GM23248 (cell line): ENCODE measurements around the gene IDI2. TPM values are rescaled to one million over a fixed set of nuclear protein-coding genes. Genes with fewer than 3 reads are reported as not detected.

Experiments
- DNase-seq: peaks from one replicate; pipeline ENCODE4 v3.0.0-alpha.2; 2015
- H2AFZ ChIP-seq: fragments of 200-600 bp; sonication (generic); 2 replicates; pipeline ENCODE4 v1.6.1; 2016; ENCODE audit warnings: antibody characterized with exemption
- H3F3A ChIP-seq: fragments of 200-600 bp; sonication (generic); 2 replicates; pipeline ENCODE4 v1.6.1; 2016; ENCODE audit warnings: mild to moderate bottlenecking, antibody characterized with exemption, mixed run types; ENCODE audit not compliant: insufficient read depth
- H3K27ac ChIP-seq: fragments of 200-600 bp; sonication (generic); 2 replicates; pipeline ENCODE4 v1.5.1; 2016; ENCODE audit warnings: mild to moderate bottlenecking
- H3K27me3 ChIP-seq: fragments of 200-600 bp; sonication (generic); replicated peaks from 2 replicates; pipeline ENCODE4 v1.6.1; 2016; ENCODE audit warnings: mild to moderate bottlenecking; ENCODE audit not compliant: insufficient read depth
- H3K36me3 ChIP-seq: fragments of 200-600 bp; sonication (generic); 2 replicates; pipeline ENCODE4 v1.6.1; 2016; ENCODE audit warnings: low read depth, mild to moderate bottlenecking
- H3K4me1 ChIP-seq: fragments of 200-600 bp; sonication (generic); 2 replicates; pipeline ENCODE4 v1.6.1; 2016; ENCODE audit warnings: mild to moderate bottlenecking; ENCODE audit not compliant: insufficient read depth
- H3K4me2 ChIP-seq: fragments of 200-600 bp; sonication (generic); one replicate; pipeline ENCODE4 v1.6.1; 2016; ENCODE audit warnings: mild to moderate bottlenecking; ENCODE audit not compliant: unreplicated experiment
- H3K4me3 ChIP-seq: fragments of 200-600 bp; sonication (generic); 2 replicates; pipeline ENCODE4 v1.5.1; 2016; ENCODE audit warnings: mild to moderate bottlenecking
- H3K79me2 ChIP-seq: fragments of 200-600 bp; sonication (generic); 2 replicates; pipeline ENCODE4 v1.6.1; 2016; ENCODE audit warnings: mild to moderate bottlenecking; ENCODE audit not compliant: insufficient read depth
- H3K9ac ChIP-seq: fragments of 200-600 bp; sonication (generic); 2 replicates; pipeline ENCODE4 v1.6.1; 2016; ENCODE audit warnings: mild to moderate bottlenecking
- H3K9me2 ChIP-seq: fragments of 200-600 bp; sonication (generic); 2 replicates; pipeline ENCODE4 v1.6.1; 2016; ENCODE audit warnings: mixed run types, mild to moderate bottlenecking, moderate library complexity; ENCODE audit not compliant: insufficient read depth
- H3K9me3 ChIP-seq: fragments of 200-600 bp; sonication (generic); one replicate; pipeline ENCODE4 v1.6.1; 2017; ENCODE audit warnings: low read depth
- H4K20me1 ChIP-seq: fragments of 200-600 bp; sonication (generic); 2 replicates; pipeline ENCODE4 v1.6.0; 2016; ENCODE audit not compliant: insufficient read depth
- EZH2 ChIP-seq: fragments of 200-600 bp; sonication (generic); IDR thresholded peaks from 2 replicates; pipeline ENCODE4 v1.6.1; 2018; ENCODE audit warnings: antibody characterized with exemption, mild to moderate bottlenecking; ENCODE audit not compliant: insufficient read depth, poor library complexity, severe bottlenecking
- EZH2phosphoT487 ChIP-seq: fragments of 200-600 bp; sonication (generic); IDR thresholded peaks from 2 replicates; pipeline ENCODE4 v1.6.1; 2018; ENCODE audit warnings: antibody characterized with exemption, moderate library complexity, mild to moderate bottlenecking, low read depth; ENCODE audit not compliant: insufficient read depth
- WGBS, 2 experiments: methylation state at CpG; one replicate each; pipeline ENCODE4 v1.1.6; 2015 to 2017; ENCODE audit warnings: low lambda C conversion rate in 2 of 2, low coverage in 1 of 2; ENCODE audit errors: missing lambda C conversion rate in 2 of 2; 5-methylcytosine and 5-hydroxymethylcytosine counted together
- in situ Hi-C: fragments of 300-500 bp; cut with MboI; formaldehyde crosslinking; loops from 2 replicates; pipeline ENCODE4 v1.15.0; 2020
- polyA plus RNA-seq: library from polyadenylated mRNA; unstranded; fragments of >200 nt; fragmentation: Nextera tagmentation; extraction: Ambion mirVana; gene quantifications from 2 replicates; pipeline ENCODE4 v1.2.1, GENCODE V29; 2016
- total RNA-seq: library from RNA; depleted of rRNA; stranded (reverse); fragments of >200 nt; shearing (Covaris generic); gene quantifications from 2 replicates; pipeline ENCODE4 v1.2.3, GENCODE V29; 2014

Gene IDI2
- total and polyA plus RNA-seq, 2 experiments from 2014 or later = not detected

- Histone ChIP-seq H3K9me2 (no peaks in the 10 kb centered on the region), H3K36me3 (no peaks in the 10 kb centered on the region), H2AFZ (no peak overlapping the region), H3K4me2 (no peak overlapping the region), H4K20me1 (no peaks in the 10 kb centered on the region), H3K9me3 (no peaks in the 10 kb centered on the region), H3K4me1 (peaks cover 27% of the 10 kb centered on the region), H3K4me3 (no peak overlapping the region), H3K79me2 (peaks cover 57% of the 10 kb centered on the region), H3K27me3 (no peaks in the 10 kb centered on the region), H3K9ac (no peak overlapping the region), H3K27ac (no peak overlapping the region), H3F3A (peaks cover 24% of the 10 kb centered on the region)
- 98 to 100% methylated on average over 2 of the region's 2 CpGs for WGBS, 2 experiments
- TF ChIP-seq EZH2 = no peak
- TF ChIP-seq EZH2phosphoT487 = no peak
- no peak for DNase-seq
- in situ Hi-C loops = no loop called here
These were observed 40.3 kb downstream of the IDI2 start for GRCh38 chr10:985361-985760.

DNA sequence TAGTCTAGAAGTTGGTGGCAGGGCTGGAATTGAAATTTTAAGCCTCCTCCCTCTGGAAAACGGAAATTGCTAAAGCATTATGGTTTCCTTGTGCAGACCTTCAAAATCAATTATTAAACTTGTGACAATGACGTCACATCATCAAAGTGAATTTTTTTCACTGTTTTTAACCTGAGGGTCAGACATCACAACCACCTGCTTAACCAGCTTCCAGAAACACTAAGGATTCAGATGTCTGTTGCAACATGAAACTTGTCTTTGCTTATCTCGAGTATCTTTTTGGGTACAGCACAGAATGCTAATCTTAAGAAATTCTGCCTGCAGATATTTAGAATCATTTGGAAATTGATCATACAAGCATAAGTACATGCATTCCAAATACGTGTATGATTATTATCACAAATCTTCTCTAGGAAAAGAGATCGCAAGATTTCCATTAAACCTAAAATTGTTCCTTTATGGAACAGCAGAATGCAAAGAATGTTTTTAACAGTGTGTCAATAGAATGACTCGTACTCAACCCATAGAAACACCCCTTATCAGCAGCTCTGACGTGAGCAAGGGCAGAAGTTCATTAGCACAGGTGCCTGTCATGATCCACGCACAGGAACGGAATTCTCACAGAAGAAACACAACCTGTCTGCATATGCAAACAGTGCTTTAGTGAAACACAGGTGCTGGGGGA is 41.5 kb downstream of the IDI2 start:
- no peak overlapping the region for H3K27ac ChIP-seq
- H4K20me1 ChIP-seq = no peaks in the 10 kb centered on the region
- no peaks in the 10 kb centered on the region for H3K9me3 ChIP-seq
- H3K9ac ChIP-seq = no peak overlapping the region
- no peak overlapping the region for H2AFZ ChIP-seq
- WGBS, 2 experiments = 88 to 92% methylated on average over 9 of the region's 9 CpGs
- peaks cover 16% of the 10 kb centered on the region for H3K4me1 ChIP-seq
- no peaks in the 10 kb centered on the region for H3K9me2 ChIP-seq
- no peak overlapping the region for H3K4me3 ChIP-seq
- no peak overlapping the region for H3K4me2 ChIP-seq
- H3K79me2 ChIP-seq = peaks cover 45% of the 10 kb centered on the region
- TF ChIP-seq EZH2 (no peak), EZH2phosphoT487 (no peak)
- in situ Hi-C loops = no loop called here
- no peaks in the 10 kb centered on the region for H3K36me3 ChIP-seq
- no peaks in the 10 kb centered on the region for H3K27me3 ChIP-seq
- peak; percentile 4 for DNase-seq
- H3F3A ChIP-seq = peaks cover 20% of the 10 kb centered on the region

DNA sequence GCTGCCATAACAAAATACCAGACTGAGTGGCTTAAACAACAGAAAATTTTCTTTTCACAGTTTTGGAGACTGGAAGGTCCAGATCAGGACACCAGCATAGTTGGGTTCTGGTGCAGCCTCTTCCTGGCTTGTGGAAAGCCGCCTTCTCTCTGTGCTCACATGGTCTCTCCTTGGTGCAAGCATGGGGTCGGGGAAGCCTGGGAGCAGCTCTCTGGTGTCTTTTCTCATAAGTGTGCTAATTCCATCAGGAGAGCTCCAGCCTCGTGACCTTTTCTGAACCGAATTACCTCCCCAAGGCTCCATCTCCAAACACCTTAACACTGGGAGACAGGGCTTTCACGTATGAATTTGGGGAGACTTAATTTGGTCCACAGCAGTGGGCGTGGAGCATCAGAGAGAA is 42.3 kb downstream of the IDI2 start:
- Histone ChIP-seq H3K9me3 (no peaks in the 10 kb centered on the region), H3F3A (peaks cover 19% of the 10 kb centered on the region), H3K36me3 (no peaks in the 10 kb centered on the region), H3K4me3 (no peak overlapping the region), H2AFZ (no peak overlapping the region), H3K27me3 (no peaks in the 10 kb centered on the region), H3K79me2 (peaks cover 38% of the 10 kb centered on the region), H3K27ac (no peak overlapping the region), H3K4me1 (peaks cover 16% of the 10 kb centered on the region), H4K20me1 (no peaks in the 10 kb centered on the region), H3K9ac (no peak overlapping the region), H3K4me2 (no peak overlapping the region), H3K9me2 (no peaks in the 10 kb centered on the region)
- in situ Hi-C loops = no loop called here
- DNase-seq = no peak
- WGBS, 2 experiments = 94 to 95% methylated on average over 6 of the region's 6 CpGs
- no peak for TF ChIP-seq EZH2
- TF ChIP-seq EZH2phosphoT487 = no peak

- H3K9me3 ChIP-seq = no peaks in the 10 kb centered on the region
- H3K27me3 ChIP-seq = no peaks in the 10 kb centered on the region
- H4K20me1 ChIP-seq = no peaks in the 10 kb centered on the region
- H3K4me1 ChIP-seq = no peaks in the 10 kb centered on the region
- H3K9ac ChIP-seq = no peak overlapping the region
- H3K79me2 ChIP-seq = peaks cover 33% of the 10 kb centered on the region
- WGBS, 2 experiments = 96% methylated on average over 5 of the region's 5 CpGs
- TF ChIP-seq EZH2 = no peak
- TF ChIP-seq EZH2phosphoT487 = no peak
- no peak overlapping the region for H2AFZ ChIP-seq
- no peak for DNase-seq
- H3K36me3 ChIP-seq = no peaks in the 10 kb centered on the region
- in situ Hi-C loops = no loop called here
- no peak overlapping the region for H3K4me2 ChIP-seq
- peaks cover 1% of the 10 kb centered on the region; the same call in 1 of the 2 replicates for H3F3A ChIP-seq
- no peak overlapping the region for H3K4me3 ChIP-seq
- H3K27ac ChIP-seq = no peak overlapping the region
- no peaks in the 10 kb centered on the region for H3K9me2 ChIP-seq
These were observed 45.1 kb downstream of the IDI2 start for GRCh38 chr10:980468-981093.
